Mucosa of stomach (tissue), 1 donor: ENCODE data around the gene VPS37B.
A peak's percentile ranks its signal among the peaks of the same experiment; 100 is the strongest.

Experiments used
- H3K27me3 ChIP-seq: one replicate; pipeline ENCODE4 v1.7.0; 2013; ENCODE audit warnings: mild to moderate bottlenecking, low read length; ENCODE audit not compliant: control insufficient read depth, insufficient read depth
- H3K36me3 ChIP-seq: one replicate; pipeline ENCODE4 v1.7.0; 2013; ENCODE audit warnings: low read length; ENCODE audit not compliant: control insufficient read depth, insufficient read depth
- H3K4me1 ChIP-seq: one replicate; pipeline ENCODE4 v1.7.0; 2013; ENCODE audit warnings: mild to moderate bottlenecking, low read length; ENCODE audit not compliant: control insufficient read depth, insufficient read depth
- H3K4me3 ChIP-seq: one replicate; pipeline ENCODE4 v1.7.0; 2013; ENCODE audit warnings: low read length
- H3K9ac ChIP-seq: one replicate; pipeline ENCODE4 v1.7.0; 2013; ENCODE audit warnings: mild to moderate bottlenecking, low read length, moderate library complexity
- H3K9me3 ChIP-seq: one replicate; pipeline ENCODE4 v1.7.0; 2013; ENCODE audit warnings: mild to moderate bottlenecking, low read length, moderate library complexity; ENCODE audit not compliant: control insufficient read depth
- donor health status: Pancreatic carcinoma.

Gene VPS37B

DNA sequence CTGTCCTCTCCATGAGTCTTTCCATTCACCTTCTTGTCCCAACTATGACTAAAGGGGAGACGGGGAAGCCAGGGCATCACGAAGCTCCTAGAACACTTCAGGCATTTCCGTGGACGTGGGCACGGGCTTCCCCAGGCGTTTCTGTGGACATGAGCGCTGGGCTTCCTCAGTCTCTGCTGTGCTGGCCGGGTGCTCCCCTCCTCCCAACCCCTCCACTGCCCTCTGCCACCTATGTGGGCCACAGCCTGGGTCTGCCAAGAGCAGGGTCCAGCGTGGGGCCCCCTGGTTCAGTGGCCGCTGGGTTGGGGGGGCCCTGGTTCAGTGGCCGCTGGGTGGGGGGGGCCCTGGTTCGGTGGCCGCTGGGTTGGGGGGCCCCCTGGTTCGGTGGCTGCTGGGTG is 45.9 kb downstream of the VPS37B start:
- H3K4me3 ChIP-seq, result no peak overlapping the region
- no peak overlapping the region for H3K9ac ChIP-seq
- no peaks in the 10 kb centered on the region for H3K9me3 ChIP-seq
- H3K36me3 ChIP-seq, result peaks cover 4% of the 10 kb centered on the region
- no peaks in the 10 kb centered on the region for H3K27me3 ChIP-seq
- peaks cover 25% of the 10 kb centered on the region for H3K4me1 ChIP-seq

DNA sequence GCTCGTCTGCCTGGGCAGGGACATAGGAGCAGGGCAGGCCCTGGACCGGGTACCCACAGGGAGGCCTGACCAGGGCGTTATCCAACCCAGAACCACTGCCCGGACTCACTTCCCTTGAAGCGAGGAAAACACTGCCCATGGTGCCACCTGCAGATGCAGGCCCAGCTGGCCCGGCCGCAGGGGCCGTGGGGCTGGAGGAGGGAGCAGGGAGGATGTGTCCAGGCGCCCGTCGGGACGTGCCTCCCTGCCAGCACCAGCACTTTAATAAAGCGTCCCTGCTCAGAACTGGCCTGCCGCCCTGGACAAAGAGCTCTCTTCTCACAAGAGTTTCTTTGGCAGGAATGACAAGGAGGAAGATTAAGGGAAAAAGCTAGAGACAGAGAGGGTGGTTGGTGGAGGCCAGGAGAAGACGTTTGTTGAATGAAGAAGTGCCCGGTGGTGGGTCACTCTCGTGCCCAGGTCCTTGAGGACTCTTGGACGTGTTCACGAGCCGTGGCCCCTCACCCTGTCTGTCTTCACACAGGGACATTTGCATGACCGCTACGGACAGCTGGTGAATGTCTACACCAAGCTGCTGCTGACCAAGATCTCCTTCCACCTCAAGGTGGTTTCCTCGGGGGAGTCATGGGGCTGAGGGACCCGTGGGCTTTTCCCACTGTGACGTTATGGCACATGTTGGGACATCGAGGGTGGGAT is 46.4 kb downstream of the VPS37B start:
- peaks cover 2% of the 10 kb centered on the region for H3K36me3 ChIP-seq
- no peak overlapping the region for H3K4me3 ChIP-seq
- H3K9ac ChIP-seq, result no peak overlapping the region
- peaks cover 28% of the 10 kb centered on the region for H3K4me1 ChIP-seq
- H3K27me3 ChIP-seq, result no peaks in the 10 kb centered on the region
- H3K9me3 ChIP-seq, result no peaks in the 10 kb centered on the region

DNA sequence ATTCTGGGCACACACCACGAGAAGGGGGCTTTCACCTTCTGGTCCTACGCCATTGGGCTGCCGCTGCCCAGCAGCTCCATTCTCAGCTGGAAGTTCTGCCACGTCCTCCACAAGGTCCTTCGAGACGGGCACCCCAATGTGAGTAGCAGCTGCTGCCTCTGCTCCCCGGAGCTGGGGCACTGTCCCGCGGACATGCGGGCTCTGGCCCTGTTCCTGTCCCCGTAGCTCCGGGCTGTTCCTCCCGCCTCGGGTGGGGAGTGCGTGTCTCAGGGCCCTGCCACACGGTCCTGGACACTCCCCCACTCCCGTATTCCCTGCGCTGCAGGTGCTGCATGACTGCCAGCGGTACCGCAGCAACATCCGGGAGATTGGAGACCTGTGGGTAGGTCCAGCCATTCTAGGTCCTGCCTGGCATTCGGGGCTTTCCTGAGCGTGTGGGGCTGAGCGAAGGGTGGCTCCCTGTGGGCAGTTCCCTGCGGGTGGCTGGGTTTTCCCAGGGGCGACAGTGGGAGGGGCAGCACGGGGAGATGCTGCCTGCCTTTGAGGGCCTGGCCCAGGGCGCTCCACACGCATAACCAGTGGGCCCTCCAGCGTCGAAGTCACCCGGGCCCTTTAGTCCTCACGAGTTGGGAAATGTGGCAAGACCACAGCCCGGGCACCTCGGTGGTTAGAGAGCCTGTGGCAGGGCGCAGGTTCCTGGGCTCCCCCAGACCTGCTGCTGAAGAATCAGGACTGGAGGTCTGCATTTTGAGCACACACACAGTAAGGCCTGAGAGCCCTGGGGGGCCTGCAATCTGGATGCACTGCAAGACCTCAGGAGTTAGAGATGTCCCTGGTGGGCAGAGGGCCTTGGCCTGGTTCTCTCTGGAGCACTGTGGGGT is 47.2 kb downstream of the VPS37B start:
- peaks cover 34% of the 10 kb centered on the region for H3K4me1 ChIP-seq
- no peaks in the 10 kb centered on the region for H3K27me3 ChIP-seq
- no peaks in the 10 kb centered on the region for H3K36me3 ChIP-seq
- H3K9me3 ChIP-seq, result no peaks in the 10 kb centered on the region
- no peak overlapping the region for H3K4me3 ChIP-seq
- H3K9ac ChIP-seq, result no peak overlapping the region

DNA sequence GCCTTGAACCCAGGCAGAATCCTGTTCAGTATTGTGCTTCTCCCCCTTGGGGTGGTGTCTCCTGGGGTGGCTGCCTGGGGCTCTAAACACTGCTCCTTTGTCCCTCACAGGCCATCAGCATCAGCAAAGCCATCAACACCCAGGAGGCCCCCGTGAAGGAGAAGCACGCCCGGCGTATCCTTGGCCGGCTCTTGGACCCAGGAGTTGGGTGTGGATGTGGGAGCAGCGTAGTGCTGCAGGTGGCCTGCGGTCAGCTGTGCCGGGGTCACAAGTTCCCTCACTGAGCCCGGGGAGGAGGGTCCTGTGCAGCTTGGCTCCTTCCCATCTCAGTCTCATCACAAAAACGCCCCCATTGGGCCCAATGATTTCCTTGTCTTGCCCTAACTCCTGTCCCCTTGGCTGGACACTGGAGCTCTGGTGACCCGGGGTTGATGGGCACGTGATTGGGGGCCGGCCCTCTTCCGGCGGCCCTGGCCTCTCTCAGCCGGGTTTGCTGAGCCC is 48.0 kb downstream of the VPS37B start:
- Histone ChIP-seq H3K9me3 (no peaks in the 10 kb centered on the region), H3K4me3 (no peak overlapping the region), H3K27me3 (no peaks in the 10 kb centered on the region), H3K4me1 (peaks cover 41% of the 10 kb centered on the region), H3K9ac (no peak overlapping the region), H3K36me3 (no peaks in the 10 kb centered on the region)

DNA sequence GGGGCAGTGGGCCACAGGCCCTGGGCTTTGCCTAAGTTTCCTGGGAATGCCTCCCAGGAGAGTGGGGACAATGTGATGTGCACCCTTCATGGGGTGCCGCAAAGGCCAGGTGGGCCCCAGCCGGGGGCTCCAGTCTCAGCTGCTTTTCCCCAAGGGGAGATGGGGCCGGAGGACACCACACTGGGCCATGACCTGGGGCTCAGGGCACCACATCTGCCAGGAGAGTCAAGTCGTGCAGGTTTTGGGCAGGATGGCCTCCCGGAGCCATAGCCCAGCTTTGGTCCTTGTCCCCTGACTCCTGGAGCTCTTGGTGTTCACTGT is 48.4 kb downstream of the VPS37B start:
- no peaks in the 10 kb centered on the region for H3K27me3 ChIP-seq
- H3K4me1 ChIP-seq, result peaks cover 44% of the 10 kb centered on the region
- H3K4me3 ChIP-seq, result no peak overlapping the region
- no peaks in the 10 kb centered on the region for H3K9me3 ChIP-seq
- no peaks in the 10 kb centered on the region for H3K36me3 ChIP-seq
- no peak overlapping the region for H3K9ac ChIP-seq

DNA sequence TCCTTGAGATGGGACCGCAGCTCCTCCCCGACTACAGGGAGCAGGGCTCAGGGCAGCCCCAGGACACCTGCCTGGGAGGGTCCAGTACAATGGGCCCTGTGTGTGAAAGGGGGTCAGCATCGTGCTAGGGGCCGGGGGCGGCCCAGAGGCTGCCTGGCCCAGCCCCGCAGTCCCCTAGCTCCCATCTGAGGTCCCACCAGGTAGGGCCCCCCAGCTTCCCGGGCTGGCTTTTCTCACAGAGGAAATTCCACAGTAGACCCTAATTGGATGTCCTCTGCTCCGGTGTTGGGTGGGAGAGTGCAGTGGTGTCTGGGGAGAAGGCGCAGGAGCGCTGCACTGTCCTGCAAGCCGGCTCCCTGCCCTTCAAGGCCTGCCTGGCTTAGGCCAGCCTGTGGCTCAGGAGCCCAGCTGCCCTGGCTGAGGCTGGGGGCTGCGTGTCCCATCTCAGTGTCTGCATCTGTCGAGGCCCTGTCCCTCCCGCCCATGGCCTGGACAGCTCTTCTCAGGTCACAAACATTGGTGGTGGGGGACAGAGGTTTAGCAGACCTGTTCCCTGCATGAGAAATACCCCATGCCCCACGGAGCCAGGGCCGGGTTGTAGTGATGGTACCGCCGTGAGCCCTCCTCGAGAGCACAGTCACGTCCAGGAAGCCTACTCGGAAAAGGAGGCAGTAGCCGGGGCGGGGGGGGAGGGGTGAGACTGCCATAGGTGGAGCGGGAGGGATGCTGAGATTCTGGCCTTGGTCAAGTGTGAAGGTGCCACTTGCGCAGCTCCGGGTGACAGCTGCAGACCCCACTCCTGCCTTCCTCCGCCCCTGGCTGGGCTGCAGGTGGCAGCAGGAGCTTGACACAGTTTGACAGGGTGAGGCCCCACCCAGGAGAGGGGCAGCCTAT is 49.1 kb downstream of the VPS37B start:
- Histone ChIP-seq H3K36me3 (no peaks in the 10 kb centered on the region), H3K9me3 (no peaks in the 10 kb centered on the region), H3K4me3 (no peak overlapping the region), H3K27me3 (no peaks in the 10 kb centered on the region), H3K4me1 (peaks cover 44% of the 10 kb centered on the region), H3K9ac (no peak overlapping the region)

DNA sequence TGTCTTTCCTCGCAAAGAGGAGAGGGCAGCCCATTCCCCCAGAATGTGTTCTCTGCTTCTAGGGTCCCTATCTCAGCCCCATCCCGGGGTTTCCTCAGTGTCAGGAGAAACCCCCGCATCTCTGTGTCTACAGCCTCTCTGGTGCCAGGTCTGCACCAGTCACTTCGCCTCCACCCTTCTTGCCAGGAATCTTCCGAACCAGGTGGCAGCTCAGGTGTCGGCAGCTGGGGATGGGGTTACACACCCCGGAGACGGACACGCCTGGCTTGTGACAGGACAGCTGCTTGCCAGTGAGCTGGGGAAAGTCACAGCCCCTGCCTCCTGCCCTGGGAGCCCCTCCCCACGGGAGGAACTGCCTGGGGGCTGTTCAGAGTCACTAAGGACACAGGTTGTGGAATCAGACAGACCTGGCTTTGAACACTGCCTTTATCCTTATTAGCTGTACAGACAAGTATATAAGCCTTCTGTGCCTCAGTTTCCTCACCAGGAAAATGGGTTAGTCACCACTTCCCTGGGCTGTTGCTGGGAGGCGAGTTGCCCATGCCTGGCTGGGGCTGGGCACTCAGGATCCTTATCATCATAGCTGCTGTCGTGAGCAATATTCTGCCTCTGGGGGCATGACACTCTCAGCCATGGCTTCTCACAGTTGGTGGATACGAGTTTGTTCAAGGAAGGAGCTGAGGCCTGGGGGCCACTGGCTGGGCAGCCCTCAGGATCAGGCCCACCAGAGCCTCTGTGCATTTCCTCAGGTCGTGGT is 49.9 kb downstream of the VPS37B start:
- peaks cover 48% of the 10 kb centered on the region for H3K4me1 ChIP-seq
- no peak overlapping the region for H3K4me3 ChIP-seq
- H3K36me3 ChIP-seq, result no peaks in the 10 kb centered on the region
- H3K9ac ChIP-seq, result peak overlapping the region; percentile 22
- no peaks in the 10 kb centered on the region for H3K27me3 ChIP-seq
- H3K9me3 ChIP-seq, result no peaks in the 10 kb centered on the region

DNA sequence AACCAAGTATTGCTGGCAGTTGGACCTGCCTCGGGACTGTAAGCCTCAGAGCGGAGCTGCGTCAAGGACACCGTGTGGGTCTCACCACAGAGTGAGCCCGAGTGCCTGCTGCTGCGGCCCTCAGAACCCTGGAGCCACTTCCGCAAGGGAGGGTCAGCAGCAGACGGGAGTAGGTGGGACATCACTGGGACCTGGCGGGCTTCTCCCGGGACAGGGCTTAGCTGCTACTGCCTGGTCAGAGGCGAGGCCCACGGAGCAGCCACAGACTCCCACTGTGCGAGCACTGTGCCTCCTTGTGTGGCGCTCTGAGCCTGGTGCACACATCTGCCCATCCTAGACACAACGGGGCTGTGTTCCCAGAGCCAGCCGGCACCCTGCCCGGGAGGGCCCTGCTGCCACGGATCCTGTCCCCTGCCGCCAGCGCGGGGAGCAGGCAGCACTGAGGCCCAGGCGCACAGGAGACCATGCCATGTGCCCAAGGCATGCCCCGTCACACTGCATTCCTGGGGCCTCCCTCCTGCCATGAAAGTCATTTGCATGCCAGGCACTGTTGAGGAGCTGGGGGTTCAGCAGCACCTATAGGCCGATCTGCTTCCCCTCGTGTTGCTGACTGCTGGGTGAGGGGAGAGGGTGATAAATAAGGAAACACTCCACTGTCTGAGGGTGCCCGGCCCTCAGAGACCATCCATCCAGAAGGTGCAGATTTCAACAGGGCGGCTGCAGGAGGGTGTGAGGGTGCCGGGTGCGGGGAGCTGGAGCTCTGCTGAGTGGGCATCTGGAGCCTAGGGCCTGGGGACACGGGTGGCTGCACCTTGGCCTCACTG is 50.7 kb downstream of the VPS37B start:
- no peaks in the 10 kb centered on the region for H3K9me3 ChIP-seq
- H3K27me3 ChIP-seq, result no peaks in the 10 kb centered on the region
- H3K4me3 ChIP-seq, result no peak overlapping the region
- no peaks in the 10 kb centered on the region for H3K36me3 ChIP-seq
- peaks cover 56% of the 10 kb centered on the region for H3K4me1 ChIP-seq
- H3K9ac ChIP-seq, result peak overlapping the region; percentile 22

DNA sequence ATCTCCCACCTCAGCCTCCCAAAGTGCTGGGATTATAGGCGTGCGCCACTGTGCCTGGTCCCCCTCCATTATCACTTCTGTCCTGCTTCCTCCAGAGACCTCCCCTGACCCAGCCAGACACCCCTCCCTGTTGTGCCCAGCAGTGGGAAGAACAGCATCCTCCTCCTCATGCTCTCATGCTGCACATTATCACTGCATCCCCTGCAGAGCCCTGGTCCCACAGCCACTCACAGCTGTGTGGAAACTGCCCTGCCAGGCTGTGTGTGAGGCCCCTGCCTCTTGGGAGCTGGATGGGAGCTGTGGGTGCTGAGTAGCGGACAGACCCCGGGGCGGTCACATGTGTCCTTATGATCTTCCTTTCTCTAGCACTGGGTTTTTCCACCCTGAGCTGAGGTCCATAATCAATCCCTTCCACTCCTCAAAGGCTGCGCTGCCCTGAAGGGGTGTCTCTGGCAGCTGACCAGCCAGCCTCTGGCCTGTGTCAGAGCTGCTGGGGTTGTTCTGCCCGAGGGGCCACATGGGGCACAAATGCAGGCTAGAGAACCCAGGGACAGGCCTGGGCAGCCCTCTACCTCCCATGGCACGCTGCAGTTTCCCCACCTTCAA is 51.5 kb downstream of the VPS37B start:
- Histone ChIP-seq H3K9me3 (no peaks in the 10 kb centered on the region), H3K4me1 (peaks cover 64% of the 10 kb centered on the region), H3K9ac (no peak overlapping the region), H3K27me3 (no peaks in the 10 kb centered on the region), H3K36me3 (no peaks in the 10 kb centered on the region), H3K4me3 (no peak overlapping the region)

DNA sequence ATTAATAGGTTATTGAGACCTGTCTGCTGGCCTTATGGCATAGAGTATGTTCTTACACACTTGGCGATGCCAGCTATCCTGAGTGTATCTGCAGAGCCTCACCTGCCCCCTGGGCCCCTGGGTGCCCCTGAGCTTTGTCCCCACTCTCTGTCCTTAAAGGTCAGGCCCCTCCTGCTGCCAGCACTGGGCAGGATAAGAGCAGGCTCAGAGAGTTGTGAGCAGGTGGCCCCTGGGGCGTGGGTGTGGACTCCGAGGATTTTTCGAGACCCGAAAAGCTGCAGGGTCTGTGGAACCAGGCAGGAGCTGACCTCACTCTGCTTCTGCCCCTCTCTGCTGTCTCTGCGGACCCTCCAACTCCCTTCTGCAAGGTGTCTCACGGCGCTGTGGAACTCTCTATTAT is 52.5 kb downstream of the VPS37B start:
- H3K9ac ChIP-seq, result peak overlapping the region; percentile 13

More for the DNA sequence above, 52.5 kb downstream of the VPS37B start:
- Histone ChIP-seq H3K36me3 (no peaks in the 10 kb centered on the region), H3K27me3 (no peaks in the 10 kb centered on the region), H3K9me3 (no peaks in the 10 kb centered on the region), H3K4me3 (no peak overlapping the region), H3K4me1 (peaks cover 74% of the 10 kb centered on the region)
